ENCODE data around the gene F7.
"Not testable (repeated sequence)": the region's sequence is repeated elsewhere in the genome, so short reads cannot be mapped to it uniquely, and the experiment has no call there.

The F7 gene

GRCh38 chr13:113157206-113157928, 51.8 kb downstream of the F7 start:
- no peak for DNase-seq

GRCh38 chr13:113157929-113158747, 52.5 kb downstream of the F7 start, which contains the start of gene PROZ:
TSS of gene PROZ (plus strand) at chr13:113158648. CDS start at chr13:113158661, 13 bp downstream.
- DNase-seq: no peak

- no peak for DNase-seq
Measured at GRCh38 chr13:113158946-113159345, 53.4 kb downstream of the F7 start.

- no peak for DNase-seq
Measured at GRCh38 chr13:113159701-113160100, 54.1 kb downstream of the F7 start.

DNA sequence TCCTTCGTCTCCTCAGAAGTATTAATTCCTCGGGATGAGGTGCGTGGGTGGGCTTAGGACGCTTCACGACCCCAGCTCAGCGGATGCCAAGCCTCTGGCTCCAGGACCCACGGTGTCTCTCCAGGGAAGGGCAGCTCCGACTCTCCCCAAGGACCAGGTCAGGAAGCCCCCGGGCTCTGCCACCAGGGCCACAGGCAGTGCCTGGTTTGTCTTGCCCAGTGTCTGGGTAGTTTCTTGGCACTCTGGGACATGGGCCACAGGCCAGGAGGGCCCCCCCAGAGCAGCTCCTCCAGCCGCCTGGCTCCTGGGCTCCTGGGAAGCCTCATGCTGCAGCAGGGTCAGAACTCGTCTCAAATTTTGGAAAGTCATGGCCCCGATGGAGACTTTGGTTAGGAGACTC, 55.4 kb downstream of the F7 start:
- no peak for DNase-seq

DNA sequence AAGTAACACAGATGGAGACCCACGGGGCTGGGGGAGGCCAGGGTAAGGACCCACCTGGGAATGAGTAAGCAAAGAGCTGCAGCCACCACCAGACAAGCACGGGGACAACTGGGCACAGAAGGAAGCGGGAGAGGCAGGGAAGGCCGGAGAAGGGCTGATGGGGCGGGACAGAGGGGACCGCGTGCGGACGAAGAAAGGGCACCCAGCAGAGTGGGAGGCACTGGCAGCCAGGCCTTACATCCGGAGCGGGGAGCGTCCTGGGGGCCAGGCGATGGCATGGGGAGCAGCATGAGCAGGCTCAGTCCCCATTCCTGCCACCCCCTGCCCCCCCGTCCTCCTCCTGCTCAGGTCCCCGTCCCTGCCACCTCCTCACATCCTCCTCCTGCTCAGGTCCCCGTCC, 55.8 kb downstream of the F7 start:
- DNase-seq: no peak

GRCh38 chr13:113161975-113162374, 56.4 kb downstream of the F7 start:
- not testable (repeated sequence) for DNase-seq

- DNase-seq: no peak
Measured at GRCh38 chr13:113162783-113163685, 57.4 kb downstream of the F7 start.

DNA sequence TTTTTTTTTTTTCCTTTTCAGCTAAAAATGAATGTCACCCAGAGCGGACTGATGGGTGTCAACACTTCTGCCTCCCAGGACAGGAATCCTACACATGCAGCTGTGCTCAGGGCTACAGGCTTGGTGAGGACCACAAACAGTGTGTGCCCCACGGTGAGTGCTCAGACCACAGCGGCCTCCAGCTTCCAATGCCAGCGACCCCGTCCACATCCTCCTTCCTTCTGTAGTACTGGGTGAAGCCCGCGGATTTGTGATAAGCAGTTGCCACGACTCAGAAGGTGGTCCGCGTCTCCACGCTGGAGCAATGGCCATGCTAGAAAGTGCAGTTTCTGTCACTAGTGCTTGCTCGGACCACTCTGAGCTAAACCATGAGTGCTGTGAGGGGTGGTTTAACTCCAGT, 58.9 kb downstream of the F7 start:
- DNase-seq: no peak

- no peak for DNase-seq
Measured at GRCh38 chr13:113166266-113166665, 60.7 kb downstream of the F7 start.

DNA sequence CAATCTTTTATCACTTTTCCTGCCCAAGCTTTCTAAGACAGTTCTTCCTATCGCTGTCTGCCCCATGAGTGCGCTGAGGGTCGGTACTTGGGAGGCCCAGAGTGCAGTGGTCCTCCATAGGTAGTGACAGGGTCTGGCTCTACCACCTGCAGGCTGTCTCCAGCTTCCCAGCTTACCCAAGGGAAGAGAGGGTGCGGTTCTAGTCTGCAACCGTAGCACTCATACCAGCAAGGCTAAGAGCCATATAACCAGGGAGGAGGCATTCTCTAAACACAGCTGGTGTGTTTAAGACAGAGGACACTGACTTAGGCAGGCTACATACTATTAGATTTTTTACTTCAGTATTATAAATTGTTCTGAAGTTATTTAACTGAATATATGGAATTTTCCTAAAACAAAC, 61.1 kb downstream of the F7 start:
- no peak for DNase-seq

- no peak for DNase-seq
Measured at GRCh38 chr13:113167155-113167554, 61.6 kb downstream of the F7 start.

DNA sequence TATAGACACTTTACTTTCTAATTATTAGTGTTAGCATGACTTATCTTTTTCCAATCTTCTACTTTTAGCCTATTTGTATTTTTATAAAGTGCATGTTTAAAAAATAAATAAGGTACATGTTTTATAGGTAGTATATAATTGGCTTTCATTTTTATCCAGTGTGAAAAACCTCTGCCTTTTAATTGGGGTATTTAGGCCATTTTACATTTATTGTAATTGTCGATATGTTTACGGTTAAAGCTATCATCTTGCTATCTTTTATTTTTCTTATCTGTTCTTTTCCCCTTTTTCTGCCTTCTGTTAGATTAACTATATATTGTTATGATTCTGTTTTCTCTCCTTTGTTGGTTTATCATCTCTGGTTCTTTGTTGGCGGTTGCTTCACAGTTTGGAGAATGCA, 62.0 kb downstream of the F7 start:
- no peak for DNase-seq

DNA sequence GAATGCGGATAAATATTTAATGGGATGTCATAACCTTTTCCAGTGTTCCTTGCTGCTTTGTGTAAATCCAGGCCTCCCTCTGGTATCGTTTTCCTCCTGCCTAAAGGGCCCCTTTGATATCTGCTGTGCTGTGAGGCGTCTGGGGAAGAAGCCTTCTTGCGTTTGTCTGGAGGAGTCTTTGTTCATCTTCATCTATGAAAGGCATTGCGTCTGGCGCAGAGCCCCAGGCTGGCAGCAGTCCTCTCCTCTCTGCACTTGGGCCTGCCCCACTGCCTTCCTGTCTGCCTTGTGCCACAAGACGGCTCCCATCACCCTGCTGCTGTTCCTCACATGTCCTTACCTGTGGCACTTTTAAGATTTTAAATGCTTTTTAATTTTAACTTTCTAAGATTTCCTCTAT, 62.6 kb downstream of the F7 start:
- DNase-seq: no peak

DNA sequence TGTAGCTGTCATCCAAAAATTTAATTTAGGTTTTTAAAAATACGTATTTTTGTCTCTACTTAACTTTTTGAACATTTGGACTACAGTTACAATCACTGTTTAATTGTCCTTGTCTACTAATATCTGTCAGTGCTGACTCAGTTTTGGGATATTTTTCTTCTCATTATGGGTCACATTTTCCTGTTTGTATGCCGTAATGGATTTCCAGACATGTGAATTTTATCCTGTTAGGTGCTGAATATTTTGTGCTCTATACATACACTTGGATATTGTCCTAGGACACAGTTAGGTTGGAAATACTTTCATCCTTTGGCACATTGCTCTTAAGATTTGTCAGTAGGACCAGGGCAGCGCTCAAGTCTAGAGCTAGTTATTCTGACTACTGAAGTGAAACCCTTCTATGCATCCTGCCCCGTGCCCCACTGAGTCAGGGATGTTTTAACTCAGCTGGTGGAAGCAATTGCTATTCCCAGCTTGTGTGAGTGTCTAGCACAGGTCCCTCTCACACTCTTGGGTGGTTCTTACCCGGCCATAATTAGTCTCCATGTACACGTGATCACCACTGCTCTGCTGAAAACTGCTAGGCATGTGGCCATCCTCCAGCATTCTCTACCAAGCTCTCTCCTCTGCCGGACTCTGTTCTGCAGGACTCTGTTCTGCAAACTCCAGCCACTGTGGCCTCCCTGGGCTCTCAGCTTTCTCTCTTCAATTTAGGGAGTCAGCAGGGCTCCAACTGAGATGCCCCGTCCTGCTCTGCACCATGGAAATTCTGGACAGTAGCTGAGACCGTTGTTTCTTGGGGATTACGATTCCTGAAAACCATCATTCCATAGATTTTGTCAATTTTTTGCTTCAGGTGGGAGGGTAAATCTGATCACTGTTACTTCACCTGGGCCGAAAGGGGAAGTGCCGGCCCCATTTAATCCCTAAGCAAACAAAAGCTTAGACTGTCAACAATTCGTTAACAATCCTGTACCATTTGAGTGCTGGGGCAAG, 64.0 kb downstream of the F7 start:
- DNase-seq: no peak

Data from hippocampal formation (tissue), 2 donors.